ENCODE results near the gene RNF145. TPM values are rescaled to one million over a fixed set of nuclear protein-coding genes. Genes with fewer than 3 reads are reported as not detected.

Gene RNF145
- total and polyA plus RNA-seq, 12 donors: 9.4 to 37.4 (median 22.2) TPM

GRCh38 chr5:159207686-159208513, 1.5 kb downstream of the RNF145 start:
- H3K9me3 ChIP-seq: no peaks in the 10 kb centered on the region
- ATAC-seq (peak; percentile 77 to 90 (median 86)), DNase-seq (peak; percentile 81 to 83)
- peaks cover 0 to 6% (median 0%) of the 10 kb centered on the region in 9 donors for H3K36me3 ChIP-seq
- intact Hi-C loops (cut with DNase I): loop anchor here in 8 of 10 donors (5.0 to 10.0 kb wide), 4 partner anchors 36 to 54 kb away; partner anchors contain the start of gene UBLCP1 (in 4 of the 8)
- TF ChIP-seq, protein P1, sequence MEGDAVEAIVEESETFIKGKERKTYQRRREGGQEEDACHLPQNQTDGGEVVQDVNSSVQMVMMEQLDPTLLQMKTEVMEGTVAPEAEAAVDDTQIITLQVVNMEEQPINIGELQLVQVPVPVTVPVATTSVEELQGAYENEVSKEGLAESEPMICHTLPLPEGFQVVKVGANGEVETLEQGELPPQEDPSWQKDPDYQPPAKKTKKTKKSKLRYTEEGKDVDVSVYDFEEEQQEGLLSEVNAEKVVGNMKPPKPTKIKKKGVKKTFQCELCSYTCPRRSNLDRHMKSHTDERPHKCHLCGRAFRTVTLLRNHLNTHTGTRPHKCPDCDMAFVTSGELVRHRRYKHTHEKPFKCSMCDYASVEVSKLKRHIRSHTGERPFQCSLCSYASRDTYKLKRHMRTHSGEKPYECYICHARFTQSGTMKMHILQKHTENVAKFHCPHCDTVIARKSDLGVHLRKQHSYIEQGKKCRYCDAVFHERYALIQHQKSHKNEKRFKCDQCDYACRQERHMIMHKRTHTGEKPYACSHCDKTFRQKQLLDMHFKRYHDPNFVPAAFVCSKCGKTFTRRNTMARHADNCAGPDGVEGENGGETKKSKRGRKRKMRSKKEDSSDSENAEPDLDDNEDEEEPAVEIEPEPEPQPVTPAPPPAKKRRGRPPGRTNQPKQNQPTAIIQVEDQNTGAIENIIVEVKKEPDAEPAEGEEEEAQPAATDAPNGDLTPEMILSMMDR (IDR thresholded peaks at IDR 0.05): peak in 1 of 9 donors; percentile 8
- peaks cover 3 to 76% (median 51%) of the 10 kb centered on the region in 9 donors for H3K4me1 ChIP-seq
- 0% methylated on average over 35 of the region's 35 CpGs for WGBS, 2 donors
- H3K4me3 ChIP-seq: peak overlapping the region; percentile 83 to 96 (median 90)
- no peaks in the 10 kb centered on the region for H3K27me3 ChIP-seq
- peak overlapping the region; percentile 85 to 100 (median 95) for H3K27ac ChIP-seq

GRCh38 chr5:159207222-159207685, 2.1 kb downstream of the RNF145 start:
- peak overlapping the region; percentile 83 to 96 (median 90) for H3K4me3 ChIP-seq
- H3K36me3 ChIP-seq: peaks cover 0 to 12% (median 0%) of the 10 kb centered on the region in 9 donors
- intact Hi-C loops (cut with DNase I): loop anchor here in 8 of 10 donors (5.0 to 10.0 kb wide), 4 partner anchors 35 to 55 kb away; partner anchors contain the start of gene UBLCP1 (in 4 of the 8)
- ATAC-seq: no peak
- TF ChIP-seq, protein P1 (IDR thresholded peaks at IDR 0.05): no peak
- H3K27ac ChIP-seq: peak overlapping the region; percentile 85 to 100 (median 95)
- WGBS, 2 donors: 10% methylated on average over 5 of the region's 5 CpGs
- H3K4me1 ChIP-seq: peaks cover 3 to 79% (median 54%) of the 10 kb centered on the region in 9 donors
- H3K9me3 ChIP-seq: no peaks in the 10 kb centered on the region
- no peaks in the 10 kb centered on the region for H3K27me3 ChIP-seq
- no peak for DNase-seq

DNA sequence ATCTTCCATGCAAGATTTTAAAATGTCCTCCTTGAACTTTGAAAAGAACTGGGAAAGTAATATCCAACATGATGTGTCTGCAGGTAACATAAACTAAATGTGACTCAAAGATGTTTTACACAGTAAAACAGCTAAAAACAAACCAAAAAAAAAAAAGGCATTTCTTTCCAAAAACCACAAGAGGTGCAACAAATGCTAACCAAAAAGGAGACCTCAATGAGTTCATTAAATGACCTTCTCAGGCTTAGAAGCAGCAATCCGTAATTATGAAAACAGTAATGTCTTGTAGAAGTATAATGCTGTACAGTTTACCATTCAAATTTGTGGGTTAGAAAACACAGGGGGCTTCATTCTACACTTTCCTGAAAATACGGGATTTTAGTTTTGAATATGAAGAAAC, 2.5 kb downstream of the RNF145 start:
- H3K36me3 ChIP-seq: peaks cover 0 to 17% (median 0%) of the 10 kb centered on the region in 9 donors
- no peaks in the 10 kb centered on the region for H3K27me3 ChIP-seq
- intact Hi-C loops (cut with DNase I): loop anchor here in 8 of 10 donors (5.0 to 10.0 kb wide), 4 partner anchors 35 to 55 kb away; partner anchors contain the start of gene UBLCP1 (in 4 of the 8)
- peaks cover 3 to 79% (median 54%) of the 10 kb centered on the region in 9 donors for H3K4me1 ChIP-seq
- no peaks in the 10 kb centered on the region for H3K9me3 ChIP-seq
- H3K4me3 ChIP-seq: peak overlapping the region; percentile 83 to 96 (median 90)
- 36 to 39% methylated on average over 2 of the region's 2 CpGs for WGBS, 2 donors
- no peak for ATAC-seq
- DNase-seq: no peak
- TF ChIP-seq, protein P1 (IDR thresholded peaks at IDR 0.05): no peak
- peak overlapping the region; percentile 85 to 100 (median 95) for H3K27ac ChIP-seq

DNA sequence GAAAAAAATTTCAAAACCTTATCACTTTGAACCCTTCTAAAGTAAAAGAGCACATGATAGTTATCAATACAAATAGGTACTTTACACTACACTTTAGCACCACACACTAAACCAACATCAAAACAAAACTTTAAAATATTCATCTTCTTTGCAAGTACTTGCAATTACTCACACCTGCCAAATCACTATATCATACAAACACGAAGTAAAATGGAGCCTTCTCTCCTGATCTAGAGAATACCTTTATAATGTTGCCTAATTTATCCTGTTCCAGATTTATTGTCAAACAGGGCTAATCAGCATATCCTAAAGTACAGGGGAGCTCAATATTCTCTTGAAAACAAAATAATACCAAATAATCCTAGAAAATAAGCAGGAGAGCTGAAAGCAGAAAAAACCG, 3.0 kb downstream of the RNF145 start:
- no peak for ATAC-seq
- Histone ChIP-seq H3K4me1 (peaks cover 3 to 79% (median 54%) of the 10 kb centered on the region in 9 donors), H3K36me3 (peaks cover 0 to 21% (median 0%) of the 10 kb centered on the region in 9 donors), H3K9me3 (no peaks in the 10 kb centered on the region), H3K27ac (peak overlapping the region; percentile 85 to 100 (median 95)), H3K4me3 (peak overlapping the region in 8 of 10 donors; percentile 83 to 96 (median 90)), H3K27me3 (no peaks in the 10 kb centered on the region)
- DNase-seq: no peak
- intact Hi-C loops (cut with DNase I): loop anchor here in 8 of 10 donors (5.0 to 10.0 kb wide), 4 partner anchors 34 to 56 kb away; partner anchors contain the start of gene UBLCP1 (in 4 of the 8)
- TF ChIP-seq, protein P1 (IDR thresholded peaks at IDR 0.05): no peak
- 29 to 36% methylated on average over 2 of the region's 2 CpGs for WGBS, 2 donors

All from heart right ventricle (tissue), 16 donors.